Measurements from ENCODE around the gene TGFBR3. TPM values are rescaled to one million over a fixed set of nuclear protein-coding genes. Genes with fewer than 3 reads are reported as not detected.

Gene TGFBR3
- total and polyA plus RNA-seq, 2 of the 8 experiments (the other 6 are each of a cell fraction or from before 2014, with no cell fraction given): 2.0 to 6.1 TPM

GRCh38 chr1:91741906-91742305 lies 144.0 kb downstream of the TGFBR3 start:
- no peak overlapping the region for H3K23ac ChIP-seq (ENCODE audit: insufficient read length)
- H3K4me3 ChIP-seq (ENCODE audit: extremely low read depth in 1 of 4, insufficient read depth in 2 of 4, low read depth in 3 of 4, low read length in 4 of 4): no peak overlapping the region
- no peak overlapping the region for H3K4ac ChIP-seq (replicated peaks; ENCODE audit: insufficient read length, low read depth, low read length)
- H2BK5ac ChIP-seq (ENCODE audit: low read depth, low read length): no peak overlapping the region
- no peak overlapping the region for H2BK15ac ChIP-seq (ENCODE audit: low read length)
- no peak overlapping the region for H3K18ac ChIP-seq (ENCODE audit: extremely low read depth, low read length)
- no peak overlapping the region for H3K14ac ChIP-seq (ENCODE audit: insufficient read length)
- H3K56ac ChIP-seq (replicated peaks; ENCODE audit: insufficient read length, low read depth, low read length): no peak overlapping the region
- CTCF ChIA-PET (ENCODE audit: partially characterized antibody): interaction anchor here (0.5 kb wide), 1 partner anchor 152 kb away, joined by 3 read pairs; no protein-coding TSS in a partner anchor
- no peak overlapping the region for H2BK12ac ChIP-seq (ENCODE audit: low read depth, low read length)
- no peak overlapping the region for H2AK5ac ChIP-seq (ENCODE audit: low read depth, low read length)
- H4K8ac ChIP-seq (ENCODE audit: extremely low read depth, insufficient read depth, low read length): no peak overlapping the region
- no peak overlapping the region for H2BK20ac ChIP-seq (ENCODE audit: low read length)
- H3K4me1 ChIP-seq (replicated peaks in 1 of 4; ENCODE audit: control insufficient read depth in 3 of 4, insufficient read depth in 4 of 4, low read length in 3 of 4): no peaks in the 10 kb centered on the region
- H3K23me2 ChIP-seq (ENCODE audit: low read depth, low read length): no peaks in the 10 kb centered on the region
- no peaks in the 10 kb centered on the region; a peak in 1 of 8 replicates for H3K36me3 ChIP-seq (ENCODE audit: control insufficient read depth in 2 of 4, insufficient read depth in 4 of 4, low read length in 3 of 4)
- no peak overlapping the region for H3K9ac ChIP-seq (replicated peaks in 1 of 4; ENCODE audit: extremely low read depth in 1 of 4, low read depth in 3 of 4, low read length in 3 of 4)
- POLR2A ChIA-PET (ENCODE audit: partially characterized antibody): no interaction called here
- FAIRE-seq (no peak), DNase-seq (ENCODE audit: low read depth in 1 of 2, low spot score in 2 of 2) (no peak)
- 89% methylated on average over 6 of the region's 6 CpGs; no CpG with 5 or more reads in 1 of the 2 experiments for WGBS, 2 experiments (ENCODE audit: extremely low coverage in 1 of 2, insufficient coverage in 1 of 2, insufficient read length in 1 of 2, insufficient replicate concordance in 2 of 2, low coverage in 1 of 2, low lambda C conversion rate in 2 of 2, missing lambda C conversion rate in 1 of 2)
- no peak overlapping the region for H2AFZ ChIP-seq (ENCODE audit: low read length)
- no peak overlapping the region for H3K4me2 ChIP-seq (ENCODE audit: insufficient read depth in 1 of 2, low read depth in 2 of 2, low read length in 2 of 2)
- no peaks in the 10 kb centered on the region for H4K20me1 ChIP-seq (replicated peaks in 1 of 2; ENCODE audit: control insufficient read depth in 1 of 2, insufficient read depth in 2 of 2, low read length in 2 of 2)
- H4K5ac ChIP-seq (ENCODE audit: insufficient read length, low read depth, low read length): no peak overlapping the region
- H2BK120ac ChIP-seq (replicated peaks; ENCODE audit: low read depth, low read length): no peak overlapping the region
- H3K27me3 ChIP-seq (replicated peaks in 1 of 4; ENCODE audit: control insufficient read depth in 3 of 4, extremely low read depth in 1 of 4, insufficient read depth in 3 of 4, low read length in 3 of 4): no peaks in the 10 kb centered on the region
- H3K9me3 ChIP-seq (ENCODE audit: insufficient read depth in 2 of 2, low read depth in 1 of 2, low read length in 1 of 2): peaks cover 5 to 6% of the 10 kb centered on the region in 2 experiments; a peak in 2 of 4 replicates
- no peak overlapping the region for H3K27ac ChIP-seq (ENCODE audit: low read depth, low read length)
- no peak overlapping the region for H4K91ac ChIP-seq (replicated peaks; ENCODE audit: insufficient read length, low read length)
- no peaks in the 10 kb centered on the region for H3K79me2 ChIP-seq (ENCODE audit: control insufficient read depth in 1 of 2, insufficient read depth in 2 of 2, low read length in 2 of 2)
- H3K79me1 ChIP-seq (ENCODE audit: low read depth, low read length): no peaks in the 10 kb centered on the region
- no peak for TF ChIP-seq ASH2L (IDR thresholded peaks at IDR 0.05; ENCODE audit: low read length)
- TF ChIP-seq CBX5 (IDR thresholded peaks at IDR 0.05; ENCODE audit: low read depth, low read length): no peak
- no peak for TF ChIP-seq MAFK (IDR thresholded peaks at IDR 0.05; ENCODE audit: low read depth, low read length)
- TF ChIP-seq BCL11A (IDR thresholded peaks at IDR 0.05; ENCODE audit: low read depth in 2 of 2, low read length in 2 of 2): no peak
- TF ChIP-seq SRF (IDR thresholded peaks at IDR 0.05; ENCODE audit: low read depth, low read length): no peak
- TF ChIP-seq SP2 (IDR thresholded peaks at IDR 0.05; ENCODE audit: low read length): no peak
- TF ChIP-seq RXRA (IDR thresholded peaks at IDR 0.05; ENCODE audit: insufficient read depth, low read depth, low read length): no peak
- TF ChIP-seq BRCA1 (IDR thresholded peaks at IDR 0.05; ENCODE audit: low read depth, low read length): no peak
- TF ChIP-seq SAP30 (IDR thresholded peaks at IDR 0.05; ENCODE audit: insufficient read depth, insufficient replicate concordance, low read length): no peak
- no peak for TF ChIP-seq GABPA (IDR thresholded peaks at IDR 0.05; ENCODE audit: borderline replicate concordance, insufficient read depth, low read length)
- no peak for TF ChIP-seq JUND (IDR thresholded peaks at IDR 0.05; ENCODE audit: low read length)
- TF ChIP-seq HDAC2 (IDR thresholded peaks at IDR 0.05; ENCODE audit: borderline replicate concordance in 1 of 2, low read depth in 2 of 2, low read length in 2 of 2): no peak
- no peak for TF ChIP-seq CTBP2 (IDR thresholded peaks at IDR 0.05; ENCODE audit: borderline replicate concordance, insufficient read depth, insufficient read length, low read length)
- no peak for TF ChIP-seq CHD2 (IDR thresholded peaks at IDR 0.05; ENCODE audit: low read length)
- no peak for TF ChIP-seq EGR1 (IDR thresholded peaks at IDR 0.05; ENCODE audit: borderline replicate concordance, low read depth, low read length)

All from H1 (cell line).